22Rv1 (cell line): ENCODE data around the gene PDCD11.

Experiments
- ZFX ChIP-seq: fragments of 450-650 bp; IDR thresholded peaks from 2 replicates; pipeline ENCODE4 v1.6.1; 2017; ENCODE audit warnings: antibody characterized with exemption, borderline replicate concordance
- TF ChIP-seq, protein P1 (sequence below): fragments of 450-650 bp; IDR thresholded peaks from 2 replicates; pipeline ENCODE4 v1.5.1; 2017; ENCODE audit warnings: mild to moderate bottlenecking

DNA sequence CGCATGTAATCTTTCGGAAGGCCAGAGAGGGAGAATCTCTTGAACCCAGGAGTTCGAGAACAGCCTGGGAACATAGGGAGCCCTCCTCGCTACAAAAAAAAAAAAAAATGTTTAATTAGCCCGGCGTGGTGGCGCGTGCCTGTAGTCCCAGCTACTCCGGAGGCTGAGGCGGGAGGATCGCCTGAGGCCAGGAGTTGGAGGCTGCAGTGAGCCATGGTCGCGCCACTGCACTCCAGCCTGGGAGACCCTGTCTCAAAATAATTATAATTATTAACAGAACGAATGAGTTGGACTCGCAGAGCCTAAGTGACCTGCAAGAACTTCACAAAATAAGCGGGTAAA lies 46.3 kb upstream of the PDCD11 start:
- TF ChIP-seq, protein P1, sequence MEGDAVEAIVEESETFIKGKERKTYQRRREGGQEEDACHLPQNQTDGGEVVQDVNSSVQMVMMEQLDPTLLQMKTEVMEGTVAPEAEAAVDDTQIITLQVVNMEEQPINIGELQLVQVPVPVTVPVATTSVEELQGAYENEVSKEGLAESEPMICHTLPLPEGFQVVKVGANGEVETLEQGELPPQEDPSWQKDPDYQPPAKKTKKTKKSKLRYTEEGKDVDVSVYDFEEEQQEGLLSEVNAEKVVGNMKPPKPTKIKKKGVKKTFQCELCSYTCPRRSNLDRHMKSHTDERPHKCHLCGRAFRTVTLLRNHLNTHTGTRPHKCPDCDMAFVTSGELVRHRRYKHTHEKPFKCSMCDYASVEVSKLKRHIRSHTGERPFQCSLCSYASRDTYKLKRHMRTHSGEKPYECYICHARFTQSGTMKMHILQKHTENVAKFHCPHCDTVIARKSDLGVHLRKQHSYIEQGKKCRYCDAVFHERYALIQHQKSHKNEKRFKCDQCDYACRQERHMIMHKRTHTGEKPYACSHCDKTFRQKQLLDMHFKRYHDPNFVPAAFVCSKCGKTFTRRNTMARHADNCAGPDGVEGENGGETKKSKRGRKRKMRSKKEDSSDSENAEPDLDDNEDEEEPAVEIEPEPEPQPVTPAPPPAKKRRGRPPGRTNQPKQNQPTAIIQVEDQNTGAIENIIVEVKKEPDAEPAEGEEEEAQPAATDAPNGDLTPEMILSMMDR, result no peak
- no peak for TF ChIP-seq ZFX
